Measurements from ENCODE around the gene ARHGAP26. TPM values are rescaled to one million over a fixed set of nuclear protein-coding genes. Genes with fewer than 3 reads are reported as not detected.

Gene ARHGAP26
- total and polyA plus RNA-seq, 10 donors: 4.2 to 148 (median 55.5) TPM

GRCh38 chr5:143147902-143148301 is 377.7 kb downstream of the ARHGAP26 start:
- Histone ChIP-seq H3K9me3 (no peaks in the 10 kb centered on the region), H3K4me1 (peaks cover 0 to 7% (median 0%) of the 10 kb centered on the region in 6 donors), H3K27me3 (replicated peaks in 1 of 7) (no peaks in the 10 kb centered on the region), H3K36me3 (peaks cover 0 to 45% (median 0%) of the 10 kb centered on the region in 6 donors), H3K4me3 (no peak overlapping the region), H3K27ac (peak overlapping the region in 7 of 8 donors; percentile 3 to 71 (median 21))
- no peak for DNase-seq
- 51 to 85% (median 61%) methylated on average over 6 of the region's 6 CpGs for WGBS, 5 donors
- intact Hi-C loops (cut with DNase I; ENCODE audit: low total_unique reads): no loop called here
- TF ChIP-seq CTCF (IDR thresholded peaks at IDR 0.05 in 8 of 11, conservative IDR thresholded peaks at IDR 0.05 in 3 of 11): no peak
- no peak for TF ChIP-seq POLR2AphosphoS5 (IDR thresholded peaks at IDR 0.05)
- no peak for TF ChIP-seq POLR2A (IDR thresholded peaks at IDR 0.05)

- H3K9me3 ChIP-seq: no peaks in the 10 kb centered on the region
- H3K27me3 ChIP-seq (replicated peaks in 1 of 7): no peaks in the 10 kb centered on the region
- H3K36me3 ChIP-seq: peaks cover 0 to 45% (median 0%) of the 10 kb centered on the region in 6 donors
- no peak for DNase-seq
- peak overlapping the region in 5 of 8 donors; percentile 3 to 71 (median 46) for H3K27ac ChIP-seq
- peaks cover 0 to 11% (median 5%) of the 10 kb centered on the region in 6 donors for H3K4me1 ChIP-seq
- WGBS, 5 donors: 81 to 96% (median 90%) methylated on average over 3 of the region's 3 CpGs
- no peak for TF ChIP-seq POLR2A (IDR thresholded peaks at IDR 0.05)
- no peak for TF ChIP-seq CTCF (IDR thresholded peaks at IDR 0.05 in 8 of 11, conservative IDR thresholded peaks at IDR 0.05 in 3 of 11)
- TF ChIP-seq POLR2AphosphoS5 (IDR thresholded peaks at IDR 0.05): no peak
- no peak overlapping the region for H3K4me3 ChIP-seq
- intact Hi-C loops (cut with DNase I; ENCODE audit: low total_unique reads): no loop called here
Measured at GRCh38 chr5:143148771-143149170, 378.6 kb downstream of the ARHGAP26 start.

- Histone ChIP-seq H3K9me3 (no peaks in the 10 kb centered on the region), H3K27ac (peak overlapping the region in 1 of 8 donors; percentile 70), H3K27me3 (replicated peaks in 1 of 7) (no peaks in the 10 kb centered on the region), H3K4me3 (no peak overlapping the region), H3K36me3 (peaks cover 0 to 45% (median 0%) of the 10 kb centered on the region in 6 donors), H3K4me1 (peaks cover 0 to 12% (median 7%) of the 10 kb centered on the region in 6 donors)
- intact Hi-C loops (cut with DNase I; ENCODE audit: low total_unique reads): no loop called here
- TF ChIP-seq POLR2AphosphoS5 (IDR thresholded peaks at IDR 0.05) (no peak), POLR2A (IDR thresholded peaks at IDR 0.05) (no peak), CTCF (IDR thresholded peaks at IDR 0.05 in 8 of 11, conservative IDR thresholded peaks at IDR 0.05 in 3 of 11) (no peak)
- no peak for DNase-seq
Measured at GRCh38 chr5:143149759-143150158, 379.6 kb downstream of the ARHGAP26 start.

- no peak overlapping the region for H3K4me3 ChIP-seq
- H3K27ac ChIP-seq: no peak overlapping the region
- no peak for DNase-seq
- peaks cover 0 to 45% (median 0%) of the 10 kb centered on the region in 6 donors for H3K36me3 ChIP-seq
- 94 to 98% (median 97%) methylated on average over 3 of the region's 3 CpGs for WGBS, 5 donors
- TF ChIP-seq POLR2A (IDR thresholded peaks at IDR 0.05) (no peak), POLR2AphosphoS5 (IDR thresholded peaks at IDR 0.05) (no peak), CTCF (IDR thresholded peaks at IDR 0.05 in 8 of 11, conservative IDR thresholded peaks at IDR 0.05 in 3 of 11) (no peak)
- intact Hi-C loops (cut with DNase I; ENCODE audit: low total_unique reads): no loop called here
- H3K27me3 ChIP-seq (replicated peaks in 1 of 7): no peaks in the 10 kb centered on the region
- no peaks in the 10 kb centered on the region for H3K9me3 ChIP-seq
- peaks cover 0 to 12% (median 6%) of the 10 kb centered on the region in 6 donors for H3K4me1 ChIP-seq
Measured at GRCh38 chr5:143151056-143151700, 381.0 kb downstream of the ARHGAP26 start.
